Endothelial cell of hepatic sinusoid (primary cell): ENCODE measurements around the gene PCBD1.

ENCODE experiments used
- in situ Hi-C: cut with HindIII; loops from 2 replicates; pipeline ENCODE4 v1.10.0; 2017; ENCODE audit warnings: low sequenced_read_pairs

PCBD1 gene

GRCh38 chr10:70887804-70888800, at the start of gene PCBD1:
TSS of gene PCBD1 (minus strand) at chr10:70888565. CDS start at chr10:70888533, 32 bp downstream.
- in situ Hi-C loops: no loop called here

DNA sequence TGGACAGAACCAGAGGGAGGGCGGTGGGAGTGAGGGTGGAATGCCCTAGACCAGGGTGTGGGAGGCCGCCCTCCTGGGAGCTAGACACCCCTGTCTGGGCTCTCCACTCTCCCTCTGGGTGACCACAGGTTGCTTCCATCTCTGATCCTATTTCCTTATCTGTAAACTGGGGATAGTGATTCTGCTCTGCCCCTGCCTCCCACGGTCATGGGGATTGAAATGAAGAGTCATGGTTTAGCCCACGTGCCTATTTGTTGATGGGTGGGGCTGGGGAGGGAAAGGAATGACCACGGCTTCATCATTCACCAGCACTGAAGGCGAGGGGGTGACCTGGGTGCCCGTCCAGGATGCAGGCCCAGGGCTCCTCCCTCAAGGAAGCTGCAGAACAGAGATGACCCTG, 49.3 kb upstream of the PCBD1 start:
- in situ Hi-C loops: no loop called here

- in situ Hi-C loops: no loop called here
These were observed 47.7 kb upstream of the PCBD1 start for GRCh38 chr10:70936111-70936510.

DNA sequence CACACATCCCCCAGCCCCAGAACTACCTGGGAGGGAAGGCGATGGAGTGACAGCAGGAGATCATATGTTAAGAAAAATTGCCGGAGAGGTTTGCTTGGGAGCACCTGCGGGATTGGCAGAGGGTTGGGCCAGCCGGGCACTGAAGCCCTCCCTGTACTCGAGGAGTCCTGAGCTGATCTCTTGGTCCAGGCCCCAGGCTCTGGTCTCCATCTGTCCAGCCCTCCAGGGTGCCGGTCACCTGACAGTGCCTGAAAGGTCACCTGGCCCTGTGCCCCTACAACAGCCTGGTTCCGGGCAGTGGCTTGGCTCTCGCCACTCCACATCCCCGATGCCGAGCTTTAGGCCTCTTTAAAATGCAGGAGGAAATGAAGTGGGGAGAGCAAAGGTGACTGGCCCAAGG, 47.3 kb upstream of the PCBD1 start:
- in situ Hi-C loops: no loop called here

- in situ Hi-C loops: no loop called here
These were observed 46.8 kb upstream of the PCBD1 start for GRCh38 chr10:70935125-70935625.

DNA sequence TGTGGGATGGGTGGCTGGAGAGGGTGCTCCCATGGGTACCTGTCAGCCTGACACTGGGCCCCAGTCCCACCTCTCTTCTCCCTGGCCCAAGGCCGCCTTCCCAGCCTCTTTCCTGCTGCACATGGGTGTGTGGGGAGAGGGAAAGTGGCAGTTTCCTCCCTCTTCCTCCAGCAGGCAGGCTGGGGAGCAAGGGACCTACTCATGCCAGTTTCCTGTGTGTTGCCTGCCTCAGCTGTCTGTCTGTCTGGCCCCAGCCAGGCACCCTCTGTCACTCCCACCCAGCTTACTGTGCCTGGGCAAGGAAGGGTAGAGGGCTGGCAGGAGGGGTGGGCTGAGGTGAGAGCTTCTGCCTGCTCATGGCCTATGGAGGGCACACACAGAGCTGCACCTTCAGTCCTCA, 46.3 kb upstream of the PCBD1 start:
- in situ Hi-C loops: no loop called here

GRCh38 chr10:70932392-70933196, 44.2 kb upstream of the PCBD1 start:
- in situ Hi-C loops: no loop called here

DNA sequence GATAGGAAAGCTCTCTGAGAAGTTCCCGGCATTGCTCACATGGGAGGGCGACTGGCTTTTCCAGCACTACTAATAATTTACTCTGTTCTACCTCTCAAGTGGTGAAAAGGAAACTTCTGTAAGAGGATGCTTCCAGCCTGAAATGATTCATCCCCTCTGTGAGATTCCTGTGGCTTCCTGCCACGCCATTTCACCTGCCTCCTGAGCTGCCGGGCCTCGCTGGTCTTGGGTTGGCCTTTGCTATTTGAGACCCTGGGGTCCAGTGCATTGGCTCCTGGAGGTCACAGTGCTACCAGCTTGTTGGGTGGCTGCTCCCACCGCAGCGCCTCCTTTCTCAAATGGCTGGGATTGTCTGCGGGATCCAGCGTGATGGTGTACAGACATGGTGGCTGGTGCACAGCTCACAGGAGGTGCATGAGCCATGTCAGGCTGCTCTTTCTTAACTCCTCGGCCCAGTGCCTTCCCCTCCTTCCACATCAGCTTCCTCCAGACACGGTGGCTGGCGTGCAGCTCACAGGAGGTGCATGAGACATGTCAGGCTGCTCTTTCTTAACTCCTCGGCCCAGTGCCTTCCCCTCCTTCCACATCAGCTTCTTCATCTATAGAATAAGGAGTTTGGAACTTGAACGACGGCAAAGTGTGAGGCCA, 42.9 kb upstream of the PCBD1 start:
- in situ Hi-C loops: no loop called here

DNA sequence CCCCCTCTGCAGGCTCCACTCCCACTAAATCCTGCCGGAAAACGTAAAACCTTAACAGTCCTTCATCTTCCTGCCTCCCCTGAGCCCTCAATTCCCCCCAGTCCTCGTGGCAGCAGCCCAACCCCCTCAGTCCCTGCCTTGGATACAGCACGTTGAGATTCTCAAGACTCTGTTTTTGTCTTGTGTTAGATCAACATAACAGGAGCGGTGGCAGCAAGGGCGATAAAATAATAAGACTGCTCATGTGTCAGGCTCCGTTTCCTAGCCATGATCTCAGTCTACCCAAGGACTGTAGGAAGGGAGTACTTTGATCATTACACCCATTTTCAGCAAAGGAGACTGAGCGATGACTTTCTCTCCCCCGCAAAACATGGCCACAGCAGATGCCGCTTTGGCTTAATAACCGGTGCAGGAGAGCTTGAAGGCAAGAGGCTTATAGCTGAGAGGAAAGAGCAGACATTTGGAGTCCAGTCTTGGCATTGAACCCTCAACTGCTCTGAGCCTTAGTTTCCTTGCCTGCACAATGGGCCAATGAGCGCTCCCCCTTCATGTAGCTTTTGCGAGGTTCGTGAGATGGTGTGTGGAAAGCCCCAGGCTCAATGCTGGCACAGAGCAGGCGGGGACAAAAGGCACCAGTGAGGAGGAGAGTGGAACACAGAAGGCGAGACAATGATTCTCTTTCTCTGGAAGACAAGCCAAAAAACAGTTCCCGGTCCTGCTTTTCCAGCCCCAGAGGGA, 42.1 kb upstream of the PCBD1 start:
- in situ Hi-C loops: no loop called here

GRCh38 chr10:70928140-70928539, 39.8 kb upstream of the PCBD1 start:
- in situ Hi-C loops: no loop called here

GRCh38 chr10:70927189-70927943, 39.0 kb upstream of the PCBD1 start:
- in situ Hi-C loops: no loop called here

- in situ Hi-C loops: no loop called here
These were observed 38.0 kb upstream of the PCBD1 start for GRCh38 chr10:70926226-70927000.

DNA sequence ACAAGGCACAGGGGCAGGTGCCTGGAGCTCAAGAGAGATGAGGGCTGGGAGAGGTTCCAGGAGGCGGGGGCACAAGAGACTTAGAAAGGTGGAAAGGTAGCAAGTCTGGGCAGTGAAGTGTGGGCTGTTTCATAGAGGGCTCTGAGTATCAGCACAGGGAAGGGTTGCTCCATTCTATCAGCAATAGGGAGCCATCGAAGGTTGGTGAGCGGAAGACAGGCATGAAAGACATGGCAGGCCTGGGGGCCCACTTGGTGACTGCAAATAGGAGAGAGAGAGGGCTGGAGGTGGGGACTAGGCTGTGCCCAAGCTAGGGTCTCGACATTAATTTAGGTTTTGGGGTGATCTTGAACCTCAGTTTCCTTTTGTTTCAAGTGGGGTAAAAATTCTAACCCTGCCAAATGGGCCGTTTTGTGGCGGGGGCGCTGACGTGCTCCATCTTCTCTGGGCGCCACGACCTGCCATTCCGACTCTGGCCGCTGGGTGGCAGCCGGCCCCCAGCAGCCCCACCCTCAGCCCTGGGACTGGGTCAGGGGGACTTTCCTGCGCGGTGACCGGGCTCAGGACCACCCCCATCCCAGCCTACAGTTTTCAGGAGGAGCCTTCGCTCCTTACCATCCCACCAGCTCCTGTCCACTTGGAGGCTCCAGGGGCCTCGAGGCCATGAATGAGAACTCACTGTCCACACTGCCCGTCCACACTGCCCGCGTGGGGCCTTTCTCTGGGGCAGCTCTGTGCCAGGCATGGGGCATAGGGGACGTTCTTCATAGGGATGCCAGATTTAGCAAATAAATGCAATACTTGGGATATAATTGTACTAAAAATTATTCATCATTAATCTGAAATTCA, 37.2 kb upstream of the PCBD1 start:
- in situ Hi-C loops: no loop called here

- in situ Hi-C loops: loop anchor here (5.0 kb wide), 1 partner anchor 169 kb away; no protein-coding TSS in a partner anchor
These were observed 35.3 kb upstream of the PCBD1 start for GRCh38 chr10:70923696-70924095.

- in situ Hi-C loops: loop anchor here (5.0 kb wide), 1 partner anchor 171 kb away; no protein-coding TSS in a partner anchor
These were observed 32.9 kb upstream of the PCBD1 start for GRCh38 chr10:70921285-70921684.

- in situ Hi-C loops: loop anchor here (5.0 kb wide), 1 partner anchor 172 kb away; no protein-coding TSS in a partner anchor
These were observed 32.2 kb upstream of the PCBD1 start for GRCh38 chr10:70920519-70920918.

- in situ Hi-C loops: loop anchor here (5.0 kb wide), 1 partner anchor 172 kb away; no protein-coding TSS in a partner anchor
These were observed 31.5 kb upstream of the PCBD1 start for GRCh38 chr10:70919906-70920305.
